HT1080 (cell line): ENCODE measurements around the gene SPEF1. TPM values are rescaled to one million over a fixed set of nuclear protein-coding genes. Genes with fewer than 3 reads are reported as not detected.
"Not testable (repeated sequence)": the region's sequence is repeated elsewhere in the genome, so short reads cannot be mapped to it uniquely, and the experiment has no call there.

Experiments used
- DNase-seq: peaks from one replicate; pipeline ENCODE4 v3.0.0-alpha.2; 2015; ENCODE audit warnings: low read depth
- total RNA-seq: library from RNA; depleted of rRNA; stranded (reverse); fragments of >200 nt; shearing (Covaris generic); gene quantifications from 2 replicates; pipeline ENCODE4 v1.2.3, GENCODE V29; 2014

SPEF1 gene
- total RNA-seq, 1 experiment from 2014 or later: not detected

DNA sequence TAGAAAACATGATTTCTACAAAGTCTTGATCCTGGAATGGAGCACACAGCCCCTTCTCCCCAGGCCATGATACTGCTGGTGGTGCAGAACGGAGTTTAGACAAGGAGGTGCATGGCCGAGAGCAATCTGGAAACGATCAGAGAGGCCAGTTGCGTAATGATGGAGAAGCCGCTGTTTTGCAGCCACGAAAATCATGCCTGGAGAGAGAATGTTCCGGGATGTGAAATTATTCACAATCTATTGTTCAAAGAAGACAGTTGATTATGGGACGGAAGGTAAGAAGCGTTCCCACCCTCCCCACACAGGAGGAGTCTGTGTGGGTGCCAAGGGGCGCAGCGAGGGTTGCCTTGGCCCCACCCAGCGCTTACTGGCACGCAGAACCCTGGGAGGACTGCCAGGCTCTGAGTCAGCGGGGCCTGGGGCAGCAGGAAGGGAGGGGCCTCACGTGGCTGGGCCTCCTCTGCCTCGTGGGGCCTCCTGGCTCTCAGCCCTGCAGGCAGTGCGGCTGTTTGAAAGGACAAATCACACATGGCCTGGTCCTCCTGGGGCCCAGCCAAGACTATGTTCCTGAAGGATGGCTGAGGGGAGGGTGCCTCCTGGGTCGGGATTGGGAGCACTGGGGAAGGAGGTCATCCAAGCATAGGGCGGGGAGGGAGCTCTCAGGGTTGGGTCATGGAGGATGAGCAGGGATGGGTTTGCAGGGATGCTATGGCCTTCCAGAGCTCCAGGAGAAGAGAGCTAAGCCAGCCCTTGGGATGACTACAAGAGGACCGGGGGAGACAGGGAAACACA, 30.4 kb upstream of the SPEF1 start:
- peak; percentile 100 for DNase-seq

DNA sequence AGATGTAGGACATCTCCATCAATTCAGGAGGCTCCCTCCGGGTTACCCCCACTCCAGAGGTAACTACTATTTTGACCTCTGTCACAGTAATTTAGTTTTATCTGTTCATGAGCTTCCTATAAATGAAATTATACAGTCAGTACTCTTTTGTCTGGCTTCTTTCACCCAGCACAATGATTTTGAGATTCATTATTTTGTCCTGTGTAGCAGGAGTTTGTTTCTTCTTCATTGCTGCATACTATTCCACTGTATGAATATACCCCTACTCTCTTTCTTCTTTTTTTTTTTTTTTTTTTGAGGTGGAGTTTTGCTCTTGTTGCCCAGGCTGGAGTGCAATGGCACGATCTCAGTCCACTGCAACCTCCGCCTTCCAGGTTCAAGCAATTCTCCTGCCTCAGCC, 27.3 kb upstream of the SPEF1 start:
- no peak for DNase-seq

DNA sequence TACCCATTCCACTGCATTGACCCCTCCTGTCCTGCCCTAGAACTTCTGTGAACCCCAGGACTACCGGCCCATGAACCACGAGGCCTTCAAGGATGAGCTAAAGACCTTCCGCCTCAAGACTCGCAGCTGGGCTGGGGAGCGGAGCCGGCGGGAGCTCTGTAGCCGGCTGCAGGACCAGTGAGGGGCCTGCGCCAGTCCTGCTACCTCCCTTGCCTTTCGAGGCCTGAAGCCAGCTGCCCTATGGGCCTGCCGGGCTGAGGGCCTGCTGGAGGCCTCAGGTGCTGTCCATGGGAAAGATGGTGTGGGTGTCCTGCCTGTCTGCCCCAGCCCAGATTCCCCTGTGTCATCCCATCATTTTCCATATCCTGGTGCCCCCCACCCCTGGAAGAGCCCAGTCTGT, 23.5 kb upstream of the SPEF1 start:
- no peak for DNase-seq

DNA sequence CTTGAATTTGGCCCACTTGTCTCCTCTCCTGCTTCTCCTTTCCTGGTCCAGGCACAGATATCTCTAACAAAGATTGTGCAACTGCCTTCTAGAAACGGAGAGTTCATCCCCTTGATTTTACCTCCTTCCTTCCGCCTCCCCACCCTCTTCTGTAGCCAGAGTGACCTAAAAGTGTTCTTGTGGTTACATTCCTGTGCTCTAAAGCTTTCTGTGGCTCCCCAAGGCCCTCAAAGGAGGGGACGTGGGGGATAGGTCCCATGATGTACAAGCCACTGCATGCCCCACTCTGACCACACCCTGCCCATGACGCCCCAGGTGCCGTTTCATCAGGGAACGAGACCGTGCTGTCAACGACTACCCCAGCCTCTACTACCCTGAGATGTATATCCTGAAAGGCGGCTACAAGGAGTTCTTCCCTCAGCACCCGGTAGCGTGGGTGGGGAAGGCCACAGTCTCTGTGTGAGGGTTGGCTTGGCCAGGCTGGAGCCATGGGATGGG, 23.1 kb upstream of the SPEF1 start:
- DNase-seq: no peak

DNA sequence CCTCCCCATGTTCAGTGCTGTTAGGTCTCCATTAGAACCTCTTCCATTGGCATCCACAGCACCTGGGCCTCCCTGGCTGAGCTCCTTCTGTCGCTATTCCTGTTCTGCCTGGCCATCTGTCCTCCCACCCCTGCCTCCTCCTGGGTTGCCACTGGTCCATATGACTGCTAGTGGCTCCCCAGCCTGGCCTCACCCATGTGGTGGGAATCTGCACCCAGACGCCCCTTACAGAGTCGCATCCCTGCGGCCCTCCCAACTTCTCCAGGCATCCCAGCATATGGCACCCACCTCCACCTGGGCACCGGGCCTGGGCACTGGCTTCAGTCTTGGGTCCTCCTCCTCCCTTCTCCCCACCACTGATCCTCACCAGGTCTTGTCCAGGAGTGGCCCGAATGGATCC, 22.6 kb upstream of the SPEF1 start:
- no peak for DNase-seq

DNA sequence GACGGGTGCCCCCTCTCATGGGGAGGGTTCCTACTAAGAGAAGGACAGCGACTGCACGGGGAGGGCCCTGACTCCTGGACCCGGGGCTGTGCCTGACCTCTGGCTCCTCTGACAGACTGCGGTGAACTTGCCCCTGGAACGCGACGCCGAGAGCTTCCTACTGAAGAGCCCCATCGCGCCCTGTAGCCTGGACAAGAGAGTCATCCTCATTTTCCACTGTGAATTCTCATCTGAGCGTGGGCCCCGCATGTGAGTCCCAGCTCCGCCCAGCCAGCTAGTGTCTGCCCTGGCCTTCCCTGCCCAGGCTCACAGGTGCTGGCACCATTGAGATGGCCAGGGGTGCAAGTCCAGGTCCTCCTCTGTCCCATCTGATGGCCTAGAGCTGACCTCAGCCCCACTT, 22.0 kb upstream of the SPEF1 start:
- no peak for DNase-seq

DNA sequence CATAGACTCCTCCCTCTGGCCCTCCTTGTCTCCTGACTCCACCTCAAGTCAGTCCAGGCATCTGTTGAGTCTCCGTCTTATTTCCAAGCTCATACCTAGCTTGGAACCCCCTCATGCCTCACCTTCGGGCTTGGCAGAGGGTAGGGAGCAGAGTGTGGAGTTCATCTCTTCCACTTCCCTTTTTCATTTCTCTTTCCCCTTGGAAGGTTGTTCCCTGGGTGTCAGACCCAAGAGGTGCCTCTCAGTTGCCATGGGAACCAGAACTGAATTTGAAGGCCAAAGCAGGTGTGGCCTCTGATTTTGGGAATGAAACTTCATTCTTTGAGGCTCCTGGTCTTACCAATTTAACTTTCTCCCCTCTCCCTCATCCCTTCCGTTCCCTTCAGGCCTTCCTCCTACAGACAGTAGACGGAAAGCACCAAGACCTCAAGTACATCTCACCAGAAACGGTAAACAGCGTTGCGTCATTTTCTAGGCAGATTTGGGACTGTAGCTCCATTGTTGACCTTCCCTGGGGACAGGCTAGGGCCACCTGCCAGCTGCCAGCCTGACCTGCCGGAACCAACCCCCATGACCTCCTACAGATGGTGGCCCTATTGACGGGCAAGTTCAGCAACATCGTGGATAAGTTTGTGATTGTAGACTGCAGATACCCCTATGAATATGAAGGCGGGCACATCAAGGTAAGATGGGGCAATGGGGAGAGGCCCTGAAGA, 21.4 kb upstream of the SPEF1 start:
- DNase-seq: no peak

DNA sequence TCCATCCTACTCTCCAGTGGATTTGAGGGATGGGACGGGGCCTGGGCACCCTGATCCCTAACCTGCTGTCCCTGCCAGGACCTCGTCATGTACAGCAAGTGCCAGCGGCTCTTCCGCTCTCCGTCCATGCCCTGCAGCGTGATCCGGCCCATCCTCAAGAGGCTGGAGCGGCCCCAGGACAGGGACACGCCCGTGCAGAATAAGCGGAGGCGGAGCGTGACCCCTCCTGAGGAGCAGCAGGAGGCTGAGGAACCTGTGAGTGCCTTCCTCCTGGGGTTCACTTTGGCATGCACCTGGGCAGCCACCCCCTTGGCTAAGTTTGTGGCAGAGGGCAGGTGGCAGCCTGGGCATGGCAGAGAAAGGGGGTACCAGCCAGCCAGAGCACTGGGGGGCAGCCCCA, 20.6 kb upstream of the SPEF1 start:
- DNase-seq: no peak

DNA sequence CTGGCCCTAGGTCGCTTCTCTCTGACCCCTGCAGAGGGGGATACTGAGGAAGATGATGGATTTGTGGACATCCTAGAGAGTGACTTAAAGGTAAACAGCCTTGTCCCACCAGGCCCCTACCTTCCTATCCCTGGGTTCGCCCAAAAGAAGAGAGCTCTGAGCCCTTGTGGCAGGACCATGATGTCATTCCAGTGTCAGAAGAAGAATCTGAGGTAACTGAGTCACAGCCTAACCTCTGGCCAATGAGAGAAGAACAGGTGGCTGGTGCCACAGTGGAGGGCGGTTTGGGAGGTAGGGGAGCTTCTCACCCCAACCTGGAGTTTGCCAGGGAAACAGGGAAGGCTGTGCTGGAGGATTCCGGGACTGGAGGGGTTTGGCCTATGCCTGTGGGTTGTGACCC, 20.1 kb upstream of the SPEF1 start:
- no peak for DNase-seq

DNA sequence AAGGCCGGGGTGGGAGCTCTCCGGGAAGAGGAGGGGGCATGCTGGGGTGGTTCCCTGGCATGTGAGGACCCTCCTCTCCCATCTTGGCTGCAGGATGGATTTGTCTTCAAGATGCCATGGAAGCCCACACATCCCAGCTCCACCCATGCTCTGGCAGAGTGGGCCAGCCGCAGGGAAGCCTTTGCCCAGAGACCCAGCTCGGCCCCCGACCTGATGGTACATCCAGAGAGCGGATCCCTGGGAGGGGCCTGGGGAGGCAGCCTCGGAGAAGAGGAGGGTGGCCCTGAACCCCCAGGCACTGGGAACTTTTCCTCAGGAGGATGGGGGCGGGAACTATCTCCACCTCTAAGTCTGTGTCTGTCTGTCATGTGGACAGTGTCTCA, 19.6 kb upstream of the SPEF1 start:
- DNase-seq: no peak

DNA sequence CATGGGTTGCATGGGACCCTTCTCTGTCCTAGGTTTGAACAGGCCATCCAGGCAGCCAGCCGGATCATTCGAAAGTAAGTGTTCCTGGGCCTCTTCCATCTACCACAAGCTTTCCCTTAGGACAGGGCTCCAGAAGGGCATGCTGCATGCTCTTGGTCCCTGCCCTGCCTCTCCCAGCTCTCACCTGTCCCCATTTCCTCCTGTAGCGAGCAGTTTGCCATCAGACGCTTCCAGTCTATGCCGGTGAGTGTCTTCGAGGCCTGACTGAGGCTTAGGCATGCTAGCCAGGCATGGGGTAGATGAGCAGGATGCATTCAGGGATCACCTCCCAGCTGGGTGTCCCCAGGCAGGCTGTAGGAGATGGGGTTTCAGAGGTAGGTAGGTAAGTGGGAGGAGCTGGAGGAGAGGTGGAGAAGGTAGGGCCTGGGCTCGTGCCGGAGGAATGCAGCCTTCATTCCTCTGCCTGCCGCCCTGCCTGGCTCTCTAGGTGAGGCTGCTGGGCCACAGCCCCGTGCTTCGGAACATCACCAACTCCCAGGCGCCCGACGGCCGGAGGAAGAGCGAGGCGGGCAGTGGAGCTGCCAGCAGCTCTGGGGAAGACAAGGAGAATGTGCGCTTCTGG, 19.1 kb upstream of the SPEF1 start:
- no peak for DNase-seq

DNA sequence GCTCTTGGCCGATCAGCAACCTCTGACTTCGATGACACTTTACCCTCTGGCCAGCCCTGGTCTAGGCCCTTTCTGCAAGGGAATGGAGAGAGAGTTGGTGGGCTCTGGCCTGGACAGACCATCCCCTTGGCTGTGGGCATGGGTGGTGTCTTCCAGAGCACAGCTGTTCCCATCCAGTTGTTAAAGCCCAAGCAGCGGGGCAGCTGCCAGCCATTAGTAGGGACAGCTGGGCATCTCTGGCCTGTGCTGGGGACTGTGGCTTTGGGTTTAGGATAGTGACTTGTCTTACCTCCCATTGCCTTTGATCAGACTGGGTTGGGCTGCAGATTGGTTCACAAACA, 17.6 kb upstream of the SPEF1 start:
- DNase-seq: no peak

DNA sequence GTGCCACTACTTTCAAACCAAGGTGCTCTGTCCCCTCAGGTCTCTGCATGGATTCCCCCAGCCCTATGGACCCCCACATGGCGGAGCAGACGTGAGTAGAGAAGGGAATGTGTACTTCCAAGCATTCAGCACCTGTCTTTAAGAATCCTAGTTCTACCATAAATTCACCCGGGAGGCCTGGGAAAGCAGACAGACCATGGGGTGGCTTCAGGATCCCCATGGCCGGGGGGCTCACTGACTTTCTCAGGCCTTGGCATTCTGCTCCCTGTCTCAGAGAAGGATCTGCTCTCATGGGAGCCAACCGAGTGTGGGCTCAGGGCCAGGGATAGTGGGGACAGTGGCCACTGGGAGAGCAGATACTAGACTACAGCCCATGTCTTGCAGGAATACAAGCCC, 17.1 kb upstream of the SPEF1 start:
- DNase-seq: no peak

DNA sequence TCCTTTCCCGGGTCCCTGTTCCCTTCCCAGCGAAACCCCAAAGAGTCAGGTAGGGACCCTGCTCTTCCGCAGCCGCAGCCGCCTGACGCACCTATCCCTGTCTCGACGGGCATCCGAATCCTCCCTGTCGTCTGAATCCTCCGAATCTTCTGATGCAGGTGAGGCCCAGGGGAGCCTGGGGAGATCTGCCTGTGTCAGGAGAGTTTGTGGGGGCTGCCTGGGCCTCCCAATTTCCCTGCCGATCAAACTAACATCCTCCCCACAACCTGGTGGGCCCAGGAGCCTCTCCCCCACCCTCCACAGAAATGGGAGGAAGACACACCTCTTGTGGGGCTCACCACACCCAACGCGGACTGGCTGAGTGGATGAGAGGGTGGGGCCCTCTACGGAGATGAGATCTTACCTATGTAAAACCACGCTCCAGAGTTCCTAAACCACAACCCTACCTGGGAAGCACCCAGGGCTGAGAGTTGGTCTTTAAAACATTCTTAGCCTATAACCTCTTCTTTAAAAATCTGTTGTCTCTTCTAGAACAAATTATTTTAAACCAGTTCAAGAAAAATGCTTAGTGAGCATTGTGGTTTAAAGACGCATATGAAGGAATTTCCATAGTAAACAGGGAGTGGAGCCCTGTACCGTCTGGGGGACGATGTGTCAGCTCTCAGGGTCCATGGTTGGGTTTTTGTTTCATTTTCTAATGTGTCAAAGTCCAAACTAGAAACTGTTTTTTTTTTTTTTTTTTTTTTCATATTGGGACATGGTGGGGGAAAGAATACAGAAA, 16.5 kb upstream of the SPEF1 start:
- no peak for DNase-seq

DNA sequence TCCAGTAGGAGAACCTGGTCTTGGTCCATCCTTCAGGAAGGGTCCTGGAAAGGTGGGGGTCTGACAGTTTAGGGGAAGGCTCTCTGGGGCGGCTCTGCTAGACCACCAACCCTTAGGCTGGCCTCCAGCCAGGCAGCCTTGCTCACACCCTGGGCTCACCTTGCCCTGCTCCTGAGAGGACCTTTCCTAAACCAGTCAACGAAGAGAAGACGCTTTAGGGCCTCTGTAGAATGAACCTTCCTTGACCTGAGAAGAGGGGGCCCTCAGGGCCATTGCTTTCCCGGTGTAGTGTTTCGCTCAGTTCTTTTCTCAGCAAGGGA, 15.9 kb upstream of the SPEF1 start:
- no peak for DNase-seq

DNA sequence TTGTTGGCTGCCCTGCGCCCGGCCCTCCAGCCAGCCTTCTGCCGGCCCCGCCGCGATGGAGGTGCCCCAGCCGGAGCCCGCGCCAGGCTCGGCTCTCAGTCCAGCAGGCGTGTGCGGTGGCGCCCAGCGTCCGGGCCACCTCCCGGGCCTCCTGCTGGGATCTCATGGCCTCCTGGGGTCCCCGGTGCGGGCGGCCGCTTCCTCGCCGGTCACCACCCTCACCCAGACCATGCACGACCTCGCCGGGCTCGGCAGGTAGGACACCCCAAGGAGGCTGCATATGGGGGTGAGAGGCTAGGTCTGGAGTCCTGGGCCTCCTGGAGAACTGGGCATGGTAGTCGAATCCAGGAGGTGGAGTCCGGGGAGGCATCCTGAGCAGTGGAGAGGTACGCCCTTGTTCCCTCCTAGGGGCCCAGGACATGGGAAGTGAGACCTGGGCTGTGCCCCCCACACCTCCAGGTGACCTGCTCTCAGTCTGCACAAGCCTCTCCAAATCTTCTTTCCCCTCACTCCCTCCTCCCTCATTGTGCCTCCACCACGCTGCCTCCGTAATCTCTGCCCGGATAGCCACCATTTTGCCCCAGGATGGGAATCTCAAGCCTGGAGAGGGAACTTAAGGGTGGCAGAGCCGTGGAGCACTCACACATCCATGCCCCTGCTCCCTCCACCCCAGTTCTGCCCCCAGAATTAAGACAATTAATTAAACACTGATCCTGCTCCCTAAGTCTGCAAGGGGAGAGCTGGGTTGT, 15.4 kb upstream of the SPEF1 start:
- no peak for DNase-seq

DNA sequence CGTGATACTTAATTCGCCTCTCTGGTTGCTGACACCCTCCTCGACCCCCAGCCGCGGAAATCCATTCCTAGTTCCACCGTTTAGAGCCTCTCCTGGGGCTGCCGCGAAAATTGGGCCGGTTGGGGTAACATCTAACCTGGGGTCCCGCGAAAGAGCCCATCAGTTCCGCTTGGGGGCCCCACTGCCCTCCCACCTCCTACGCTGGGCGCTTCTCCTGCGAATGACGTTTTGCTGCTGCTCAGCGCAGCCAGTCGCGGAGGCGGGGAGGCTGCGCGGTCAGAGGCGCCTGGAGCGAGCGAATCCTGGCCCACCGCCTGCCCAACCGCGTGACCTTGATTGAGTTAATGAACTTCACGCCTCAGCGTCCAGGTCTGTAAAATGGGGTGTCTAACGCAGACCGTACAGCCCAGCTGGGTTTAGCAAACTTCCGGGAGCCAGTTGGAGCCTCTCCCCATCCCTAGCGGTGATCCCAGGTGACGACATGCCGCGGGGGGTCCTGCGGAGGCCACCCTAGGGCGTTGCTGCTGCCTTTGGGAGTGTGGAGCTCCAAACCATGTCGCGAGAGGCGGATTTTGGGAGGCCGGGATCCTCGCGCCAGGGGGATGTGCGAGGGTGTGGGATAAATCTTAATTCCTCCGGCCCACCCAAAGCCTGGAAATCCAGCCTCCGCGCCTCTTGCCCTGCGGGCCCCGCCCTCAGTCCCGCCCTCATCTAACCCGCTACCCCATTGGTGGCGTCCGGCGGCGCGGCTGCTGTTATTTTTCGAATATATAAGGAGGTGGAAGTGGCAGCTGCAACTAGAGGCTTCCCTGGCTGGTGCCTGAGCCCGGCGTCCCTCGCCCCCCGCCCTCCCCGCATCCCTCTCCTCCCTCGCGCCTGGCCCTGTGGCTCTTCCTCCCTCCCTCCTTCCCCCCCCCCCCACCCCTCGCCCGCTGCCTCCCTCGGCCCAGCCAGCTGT, 14.5 kb upstream of the SPEF1 start, which contains the start of gene CDC25B:
CDC25B (plus strand) TSS at position 800 of the 958 bp plus-strand sequence. CDS start 222 bp downstream, outside the sequence.
- peak; percentile 95 for DNase-seq

DNA sequence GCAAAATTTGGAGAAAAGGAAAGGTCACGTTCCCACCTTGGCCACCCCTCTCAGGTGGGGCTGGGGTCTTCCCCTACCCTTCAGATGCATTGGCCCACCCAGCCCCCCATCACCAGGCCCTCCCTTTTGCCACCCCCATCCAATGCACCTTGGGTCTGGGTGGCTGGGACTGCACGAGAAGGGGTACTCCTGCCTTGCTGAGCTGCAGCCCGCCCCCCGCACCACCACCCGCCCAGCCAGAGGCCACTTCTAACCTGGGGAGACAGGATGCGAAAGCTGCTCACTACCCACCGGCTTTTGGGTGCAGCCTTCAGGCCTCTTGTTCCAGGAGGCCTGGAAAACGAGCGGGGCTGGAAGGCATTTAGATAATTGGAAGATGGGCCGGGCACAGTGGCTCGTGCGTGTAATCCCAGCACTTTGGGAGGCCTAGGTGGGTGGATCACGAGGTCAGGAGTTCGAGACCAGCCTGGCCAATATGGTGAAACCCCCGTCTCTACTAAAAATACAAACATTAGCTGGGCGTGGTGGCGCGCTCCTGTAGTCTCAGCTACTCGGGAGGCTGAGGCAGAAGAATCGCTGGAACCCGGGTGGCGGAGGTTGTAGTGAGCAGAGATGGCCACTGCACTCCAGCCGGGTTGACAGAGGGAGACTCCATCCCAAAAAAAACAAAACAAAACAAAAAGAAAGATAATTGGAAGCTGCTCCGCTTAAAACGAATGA, 13.6 kb upstream of the SPEF1 start:
- DNase-seq: no peak

DNA sequence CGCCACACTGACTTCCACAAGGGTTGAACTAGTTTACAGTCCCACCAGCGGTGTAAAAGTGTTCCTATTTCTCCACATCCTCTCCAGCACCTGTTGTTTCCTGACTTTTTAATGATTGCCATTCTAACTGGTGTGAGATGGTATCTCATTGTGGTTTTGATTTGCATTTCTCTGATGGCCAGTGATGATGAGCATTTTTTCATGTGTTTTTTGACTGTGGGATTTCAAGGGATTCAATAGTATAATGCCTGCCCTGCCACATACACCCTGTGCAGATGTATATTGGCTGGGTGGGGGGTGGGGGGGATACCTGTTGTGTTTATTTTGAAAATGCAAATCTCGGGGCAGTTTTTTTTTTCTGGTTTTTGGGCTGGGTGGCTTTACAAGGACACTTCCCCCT, 12.9 kb upstream of the SPEF1 start:
- not testable (repeated sequence) for DNase-seq
